Right lobe of liver (tissue), 6 donors: Measurements from ENCODE around the gene TBC1D24. TPM values are rescaled to one million over a fixed set of nuclear protein-coding genes. Genes with fewer than 3 reads are reported as not detected.
A peak's percentile ranks its signal among the peaks of the same experiment; 100 is the strongest.

Source experiments
- ATAC-seq, 4 donors: fragments of 200-7000 bp; cut with Tn5 transposase; one replicate each; pipeline ENCODE4 v1.9.1; 2020; ENCODE audit warnings: mild to moderate bottlenecking in 4 of 4, moderate library complexity in 4 of 4
- DNase-seq, 3 donors: peaks; one replicate each; pipeline ENCODE4 v3.0.0-alpha.2; 2020
- H3K27ac ChIP-seq, 3 donors: fragments of 200-600 bp; one replicate each; pipeline ENCODE4 v1.8.0; 2022
- H3K27me3 ChIP-seq, 2 donors: fragments of 200-600 bp; one replicate each; pipeline ENCODE4 v1.8.0; 2022
- H3K36me3 ChIP-seq, 4 donors: fragments of 200-600 bp; sonication (generic) in 1 of 4; one replicate each; pipeline versions ENCODE4 v1.5.1 to v1.8.0; 2017 to 2022; ENCODE audit warnings: control low read depth in 1 of 4
- H3K4me1 ChIP-seq, 4 donors: fragments of 200-600 bp; sonication (generic) in 1 of 4; one replicate each; pipeline versions ENCODE4 v1.5.1 to v1.8.0; 2017 to 2022; ENCODE audit warnings: control low read depth in 1 of 4
- H3K4me3 ChIP-seq, 3 donors: fragments of 200-600 bp; one replicate each; pipeline ENCODE4 v1.8.0; 2022
- H3K9me3 ChIP-seq, 4 donors: fragments of 200-600 bp; sonication (generic) in 1 of 4; one replicate each; pipeline versions ENCODE4 v1.5.1 to v1.8.0; 2017 to 2022; ENCODE audit warnings: control low read depth in 1 of 4
- POLR2A ChIP-seq: fragments of 450-650 bp; IDR thresholded peaks from one replicate; pipeline ENCODE4 v1.6.1; 2017; ENCODE audit warnings: antibody characterized with exemption, mild to moderate bottlenecking
- WGBS: methylation state at CpG from one replicate; pipeline ENCODE4 v1.1.6; 2018; ENCODE audit warnings: low coverage, low lambda C conversion rate; ENCODE audit not compliant: insufficient coverage; ENCODE audit errors: missing lambda C conversion rate; 5-methylcytosine and 5-hydroxymethylcytosine counted together
- intact Hi-C, 2 donors: fragments of 100-400 bp; cut with DNase I; formaldehyde crosslinking; loops; one replicate each; pipeline versions ENCODE4 v1.11.2 to v1.14.1; 2022
- total RNA-seq, 6 experiments: library from RNA; depleted of rRNA in 2 of 6; stranded (reverse); fragments of >200 nt in 2 of 6; fragmentation: NEBNext Ultra II Directional in 3 of 6; extraction: Animal tissue kit (Norgen Biotek cat#: 25700) in 3 of 6; gene quantifications; one replicate each; pipeline versions ENCODE4 v1.1.0 to v1.2.4, GENCODE V29; 2016 to 2023
- TF ChIP-seq, protein P1 (sequence below), 4 donors: fragments of 200-600 bp in 3 of 4; fragments of 450-650 bp in 1 of 4; IDR thresholded peaks; one replicate each; pipeline versions ENCODE4 v1.5.1 to v1.8.0; 2016 to 2022; ENCODE audit warnings: antibody characterized with exemption in 4 of 4, mild to moderate bottlenecking in 2 of 4
- donor health status: DM: no; HTN: yes; CAD: no.
- donor health status: DM: no; HTN: no; CAD: no.
- donor health status: DM: no; HTN: no; CAD: no.
- donor health status: DM: no; HTN: yes; CAD: no.
- donor health status: DM: no; HTN: yes; CAD: no.

The TBC1D24 gene
- total RNA-seq, 6 experiments from 2014 or later: 14.9 to 22.7 (median 17.5) TPM

DNA sequence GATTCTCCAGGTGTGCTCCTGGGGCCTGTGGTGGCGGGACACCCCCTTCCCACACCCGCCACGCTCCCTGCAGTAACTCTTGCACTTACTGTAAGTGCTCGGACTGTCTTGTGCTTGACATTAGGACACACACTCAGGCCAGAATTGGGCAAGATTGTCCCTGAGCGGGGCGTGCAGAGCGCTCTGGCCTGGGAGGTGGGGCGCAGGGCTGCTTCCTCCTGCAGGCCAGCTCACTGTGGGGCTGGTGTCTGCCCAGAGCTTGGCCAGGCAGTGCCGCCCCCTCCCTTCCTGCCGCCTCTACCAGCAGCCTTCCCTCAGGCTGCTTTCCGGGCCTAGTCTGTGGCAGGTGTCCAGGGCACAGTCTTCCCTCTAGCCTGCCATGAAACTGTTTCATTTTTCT, 32.7 kb downstream of the TBC1D24 start:
- peaks cover 0 to 14% (median 5%) of the 10 kb centered on the region in 4 donors for H3K4me1 ChIP-seq
- H3K36me3 ChIP-seq: no peaks in the 10 kb centered on the region
- 61% methylated on average over 5 of the region's 11 CpGs for WGBS
- ATAC-seq (peak; percentile 51 to 76 (median 60)), DNase-seq (peak in 2 of 3 donors; percentile 59 to 76)
- TF ChIP-seq POLR2A: peak; percentile 6
- TF ChIP-seq, protein P1, sequence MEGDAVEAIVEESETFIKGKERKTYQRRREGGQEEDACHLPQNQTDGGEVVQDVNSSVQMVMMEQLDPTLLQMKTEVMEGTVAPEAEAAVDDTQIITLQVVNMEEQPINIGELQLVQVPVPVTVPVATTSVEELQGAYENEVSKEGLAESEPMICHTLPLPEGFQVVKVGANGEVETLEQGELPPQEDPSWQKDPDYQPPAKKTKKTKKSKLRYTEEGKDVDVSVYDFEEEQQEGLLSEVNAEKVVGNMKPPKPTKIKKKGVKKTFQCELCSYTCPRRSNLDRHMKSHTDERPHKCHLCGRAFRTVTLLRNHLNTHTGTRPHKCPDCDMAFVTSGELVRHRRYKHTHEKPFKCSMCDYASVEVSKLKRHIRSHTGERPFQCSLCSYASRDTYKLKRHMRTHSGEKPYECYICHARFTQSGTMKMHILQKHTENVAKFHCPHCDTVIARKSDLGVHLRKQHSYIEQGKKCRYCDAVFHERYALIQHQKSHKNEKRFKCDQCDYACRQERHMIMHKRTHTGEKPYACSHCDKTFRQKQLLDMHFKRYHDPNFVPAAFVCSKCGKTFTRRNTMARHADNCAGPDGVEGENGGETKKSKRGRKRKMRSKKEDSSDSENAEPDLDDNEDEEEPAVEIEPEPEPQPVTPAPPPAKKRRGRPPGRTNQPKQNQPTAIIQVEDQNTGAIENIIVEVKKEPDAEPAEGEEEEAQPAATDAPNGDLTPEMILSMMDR (IDR thresholded peaks at IDR 0.05): no peak
- H3K27me3 ChIP-seq: no peaks in the 10 kb centered on the region
- H3K27ac ChIP-seq: peak overlapping the region in 2 of 3 donors; percentile 57 to 63
- H3K9me3 ChIP-seq: no peaks in the 10 kb centered on the region
- intact Hi-C loops: loop anchor here (10.0 kb wide), 1 partner anchor 313 kb away; the partner anchor contains the start of gene CASKIN1 (in 2 of the 2)
- no peak overlapping the region for H3K4me3 ChIP-seq

DNA sequence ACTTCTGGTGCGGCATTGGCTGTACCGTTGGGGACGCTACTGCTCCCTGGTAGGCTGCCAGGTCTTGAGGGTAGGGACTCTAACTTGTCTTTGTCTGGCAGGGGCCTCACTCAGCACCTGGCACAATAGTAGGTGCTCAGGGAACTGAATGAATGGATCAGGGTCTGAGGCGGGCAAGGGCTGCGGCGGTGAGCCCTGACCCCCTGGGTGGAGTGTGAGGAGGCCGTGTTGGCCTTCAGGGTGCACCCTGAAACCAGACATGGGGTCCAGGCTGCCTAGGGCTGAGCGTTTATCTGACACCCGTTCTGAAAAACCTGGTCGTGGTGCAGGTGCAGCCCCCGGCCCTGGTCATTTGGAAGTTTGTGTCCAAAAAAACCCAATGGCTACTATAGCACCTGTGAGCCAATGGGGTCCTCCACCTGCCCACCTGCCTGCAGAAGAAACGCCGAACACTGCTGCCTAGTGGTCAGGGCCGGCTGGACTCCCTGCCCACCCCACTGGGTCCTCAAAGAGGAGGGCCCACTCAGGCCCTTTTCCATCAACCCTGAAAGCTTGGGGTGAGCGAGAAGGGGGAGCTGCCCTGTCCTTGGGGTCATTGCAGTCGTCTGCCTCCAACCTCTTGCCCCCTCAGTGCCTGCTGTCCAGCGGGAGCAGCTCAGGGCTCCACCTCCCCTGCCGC, 33.9 kb downstream of the TBC1D24 start:
- H3K4me3 ChIP-seq: no peak overlapping the region
- ATAC-seq (no peak), DNase-seq (no peak)
- H3K4me1 ChIP-seq: peaks cover 0 to 2% (median 0%) of the 10 kb centered on the region in 4 donors
- TF ChIP-seq, protein P1 (IDR thresholded peaks at IDR 0.05): no peak
- no peak for TF ChIP-seq POLR2A
- 83% methylated on average over 3 of the region's 18 CpGs for WGBS
- H3K27ac ChIP-seq: no peak overlapping the region
- H3K36me3 ChIP-seq: no peaks in the 10 kb centered on the region
- no peaks in the 10 kb centered on the region for H3K27me3 ChIP-seq
- intact Hi-C loops: loop anchor here (10.0 kb wide), 1 partner anchor 314 kb away; the partner anchor contains the start of gene CASKIN1 (in 2 of the 2)
- no peaks in the 10 kb centered on the region for H3K9me3 ChIP-seq

DNA sequence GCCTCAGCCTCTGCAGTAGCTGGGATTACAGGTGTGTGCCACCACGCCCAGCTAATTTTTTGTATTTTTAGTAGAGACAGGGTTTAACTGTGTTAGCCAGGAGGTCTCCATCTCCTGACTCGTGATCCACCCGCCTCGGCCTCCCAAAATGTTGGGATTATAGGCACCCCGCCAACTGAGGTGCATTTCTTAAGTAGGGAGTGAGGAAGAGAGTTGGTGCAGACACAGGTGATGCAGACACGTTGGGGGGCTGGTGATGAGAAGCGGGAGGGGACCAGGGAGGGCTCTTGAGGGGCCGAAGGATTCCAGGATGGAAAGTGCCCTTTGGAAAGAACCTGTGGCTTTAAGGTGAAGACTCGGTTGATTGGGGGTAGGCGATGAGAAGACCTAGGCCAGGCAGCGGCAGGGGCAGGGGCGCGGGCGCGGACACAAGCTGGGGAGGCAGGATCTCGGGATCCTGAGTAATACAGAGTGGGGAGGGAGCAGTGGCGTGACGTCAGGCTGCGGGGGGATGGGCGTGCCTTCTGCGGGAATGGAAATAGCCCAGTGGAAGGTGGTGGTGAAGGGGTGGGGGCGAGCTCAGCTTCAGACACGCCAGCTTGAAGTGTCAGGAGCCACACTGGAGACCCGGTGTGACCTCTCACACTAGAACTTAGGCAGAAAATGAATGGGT, 36.3 kb downstream of the TBC1D24 start:
- WGBS: 60% methylated on average over 20 of the region's 24 CpGs
- H3K27ac ChIP-seq: no peak overlapping the region
- DNase-seq: peak in 2 of 3 donors; percentile 54 to 60

GRCh38 chr16:2511996-2512734, 37.2 kb downstream of the TBC1D24 start:
- TF ChIP-seq, protein P1 (IDR thresholded peaks at IDR 0.05): no peak
- TF ChIP-seq POLR2A: no peak
- ATAC-seq: no peak
- no peak overlapping the region for H3K27ac ChIP-seq
- H3K36me3 ChIP-seq: no peaks in the 10 kb centered on the region
- no peaks in the 10 kb centered on the region for H3K9me3 ChIP-seq
- H3K4me1 ChIP-seq: peaks cover 0 to 24% (median 14%) of the 10 kb centered on the region in 4 donors
- no peak for DNase-seq
- intact Hi-C loops: no loop called here
- 92% methylated on average over 7 of the region's 17 CpGs for WGBS
- H3K4me3 ChIP-seq: no peak overlapping the region
- H3K27me3 ChIP-seq: no peaks in the 10 kb centered on the region

More for the DNA sequence above, 36.3 kb downstream of the TBC1D24 start:
- no peaks in the 10 kb centered on the region for H3K9me3 ChIP-seq
- no peaks in the 10 kb centered on the region for H3K36me3 ChIP-seq
- intact Hi-C loops: no loop called here
- no peaks in the 10 kb centered on the region for H3K27me3 ChIP-seq
- ATAC-seq: no peak
- H3K4me1 ChIP-seq: peaks cover 0 to 15% (median 7%) of the 10 kb centered on the region in 4 donors
- H3K4me3 ChIP-seq: no peak overlapping the region
- no peak for TF ChIP-seq POLR2A
- TF ChIP-seq, protein P1 (IDR thresholded peaks at IDR 0.05): no peak
